ENCODE results near the gene MICAL1.

DNA sequence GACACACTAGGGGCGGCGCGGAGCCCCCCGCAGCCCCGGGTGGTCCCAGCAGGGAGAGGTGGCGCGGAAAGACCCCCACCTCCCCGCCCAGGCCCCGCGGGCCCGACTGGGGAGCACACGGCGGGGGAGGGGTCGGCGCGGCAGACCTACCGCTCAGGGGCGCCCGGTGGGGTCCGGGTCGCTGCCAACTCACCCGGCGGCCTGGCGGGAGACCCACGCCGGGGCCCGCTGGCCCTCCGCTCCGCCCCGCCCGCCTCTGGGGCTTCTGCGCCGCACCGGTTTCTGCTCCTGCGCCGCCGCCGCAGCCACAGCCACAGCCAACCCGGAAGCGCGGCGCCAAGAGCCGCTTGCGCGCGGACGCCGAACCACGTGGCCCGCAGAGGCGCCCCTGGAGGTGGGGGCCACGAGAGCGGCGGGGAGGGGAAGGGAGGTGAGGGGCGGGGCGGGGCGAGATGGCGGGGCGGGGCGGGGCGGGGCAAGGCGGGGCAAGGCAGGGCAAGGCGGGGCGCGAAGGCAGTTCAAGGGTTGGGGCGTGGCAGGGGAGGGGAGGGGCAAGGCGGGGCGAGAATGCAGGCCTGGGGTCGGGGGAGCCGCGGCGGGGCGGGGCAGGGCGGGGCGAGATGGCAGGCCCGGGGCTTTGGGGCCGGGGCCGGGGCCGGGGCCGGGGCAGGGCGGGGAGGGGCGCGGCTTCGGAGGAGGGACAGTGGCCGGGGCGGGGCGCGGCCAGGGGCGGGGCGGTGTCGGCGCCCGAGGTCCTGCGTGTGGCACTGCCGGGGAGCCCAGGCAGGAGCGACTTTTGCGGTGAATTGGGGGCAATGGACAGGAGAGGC lies 27.5 kb upstream of the MICAL1 start, which contains the start of gene ZBTB24:
- TF ChIP-seq, protein P1, sequence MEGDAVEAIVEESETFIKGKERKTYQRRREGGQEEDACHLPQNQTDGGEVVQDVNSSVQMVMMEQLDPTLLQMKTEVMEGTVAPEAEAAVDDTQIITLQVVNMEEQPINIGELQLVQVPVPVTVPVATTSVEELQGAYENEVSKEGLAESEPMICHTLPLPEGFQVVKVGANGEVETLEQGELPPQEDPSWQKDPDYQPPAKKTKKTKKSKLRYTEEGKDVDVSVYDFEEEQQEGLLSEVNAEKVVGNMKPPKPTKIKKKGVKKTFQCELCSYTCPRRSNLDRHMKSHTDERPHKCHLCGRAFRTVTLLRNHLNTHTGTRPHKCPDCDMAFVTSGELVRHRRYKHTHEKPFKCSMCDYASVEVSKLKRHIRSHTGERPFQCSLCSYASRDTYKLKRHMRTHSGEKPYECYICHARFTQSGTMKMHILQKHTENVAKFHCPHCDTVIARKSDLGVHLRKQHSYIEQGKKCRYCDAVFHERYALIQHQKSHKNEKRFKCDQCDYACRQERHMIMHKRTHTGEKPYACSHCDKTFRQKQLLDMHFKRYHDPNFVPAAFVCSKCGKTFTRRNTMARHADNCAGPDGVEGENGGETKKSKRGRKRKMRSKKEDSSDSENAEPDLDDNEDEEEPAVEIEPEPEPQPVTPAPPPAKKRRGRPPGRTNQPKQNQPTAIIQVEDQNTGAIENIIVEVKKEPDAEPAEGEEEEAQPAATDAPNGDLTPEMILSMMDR (IDR thresholded peaks at IDR 0.05) = no peak
- TF ChIP-seq EZH2 (IDR thresholded peaks at IDR 0.05; ENCODE audit: borderline replicate concordance, insufficient read depth, low read depth, low read length, poor library complexity, severe bottlenecking) = no peak

Measured in B cell (primary cell).